IMR-90 (cell line): ENCODE data around the gene INPP4A. TPM values are rescaled to one million over a fixed set of nuclear protein-coding genes. Genes with fewer than 3 reads are reported as not detected.

Experiments used
- ATAC-seq: fragments of 200-7000 bp; cut with Tn5 transposase; 2 replicates; pipeline ENCODE4 v1.9.1; 2020; ENCODE audit warnings: low read depth, mild to moderate bottlenecking, moderate library complexity
- BruUV-seq: library from RNA; stranded (reverse); fragments of 400-500 nt; replicated peaks from 2 replicates; lab custom pipeline; 2021; lab: Mats Ljungman, UMichigan
- CTCF ChIA-PET: fragments of 300-600 bp; formaldehyde crosslinking; extraction: SDS; loops from one replicate; lab custom pipeline; 2021; ENCODE audit warnings: antibody characterized with exemption; lab: Yijun Ruan, JAX
- POLR2A ChIA-PET: fragments of 300-600 bp; sonication (Branson Sonifier 250); formaldehyde crosslinking; loops from one replicate; lab custom pipeline; 2022; ENCODE audit warnings: antibody characterized with exemption; ENCODE audit not compliant: unreplicated experiment; lab: Charles Lee
- DNase-seq: peaks from one replicate; pipeline ENCODE4 v3.0.0; 2013
- H2AFZ ChIP-seq: replicated peaks from 2 replicates; pipeline ENCODE3; 2013; ENCODE audit warnings: low read length, mild to moderate bottlenecking; ENCODE audit not compliant: poor library complexity
- H2AK5ac ChIP-seq: 2 replicates; pipeline ENCODE4 v1.6.1; 2013; ENCODE audit warnings: low read depth, low read length, inconsistent platforms
- H2AK9ac ChIP-seq: replicated peaks from 2 replicates; pipeline ENCODE3; 2013; ENCODE audit warnings: mild to moderate bottlenecking, low read depth, low read length, moderate library complexity; ENCODE audit not compliant: poor library complexity
- H2BK120ac ChIP-seq: 2 replicates; pipeline ENCODE4 v1.6.1; 2013; ENCODE audit warnings: low read depth, low read length, inconsistent platforms
- H2BK15ac ChIP-seq: 3 replicates; pipeline ENCODE4 v1.6.1; 2013; ENCODE audit warnings: low read depth, low read length, inconsistent platforms
- H2BK20ac ChIP-seq: 2 replicates; pipeline ENCODE4 v1.6.1; 2013; ENCODE audit warnings: low read depth, mild to moderate bottlenecking, inconsistent platforms, low read length, moderate library complexity
- H2BK5ac ChIP-seq: 2 replicates; pipeline ENCODE4 v1.6.1; 2013; ENCODE audit warnings: mild to moderate bottlenecking, low read depth, low read length, inconsistent platforms; ENCODE audit not compliant: poor library complexity, severe bottlenecking
- H3K14ac ChIP-seq: replicated peaks from 2 replicates; pipeline ENCODE4 v1.6.1; 2013; ENCODE audit warnings: low read depth, low read length, inconsistent platforms
- H3K18ac ChIP-seq: 2 replicates; pipeline ENCODE4 v1.6.1; 2013; ENCODE audit warnings: low read depth, low read length, control low read depth
- H3K23ac ChIP-seq: 2 replicates; pipeline ENCODE4 v1.6.1; 2013; ENCODE audit warnings: low read depth, low read length, inconsistent platforms
- H3K27ac ChIP-seq: 2 replicates; pipeline ENCODE4 v1.5.1; 2013; ENCODE audit warnings: mild to moderate bottlenecking, control low read depth, low read length; ENCODE audit not compliant: insufficient read depth
- H3K27me3 ChIP-seq: 2 replicates; pipeline ENCODE4 v1.6.1; 2013; ENCODE audit warnings: low read length; ENCODE audit not compliant: control insufficient read depth, insufficient read depth
- H3K36me3 ChIP-seq: 2 replicates; pipeline ENCODE4 v1.6.1; 2013; ENCODE audit warnings: low read length, mixed read lengths; ENCODE audit not compliant: control insufficient read depth, insufficient read depth
- H3K4ac ChIP-seq: 2 replicates; pipeline ENCODE4 v1.6.1; 2013; ENCODE audit warnings: low read depth, low read length, inconsistent platforms
- H3K4me1 ChIP-seq: 2 replicates; pipeline ENCODE4 v1.6.1; 2013; ENCODE audit warnings: low read length, mixed read lengths; ENCODE audit not compliant: control insufficient read depth, insufficient read depth
- H3K4me2 ChIP-seq: 2 replicates; pipeline ENCODE4 v1.6.1; 2013; ENCODE audit warnings: low read depth, mild to moderate bottlenecking, control low read depth, low read length, moderate library complexity
- H3K4me3 ChIP-seq: 2 replicates; pipeline ENCODE4 v1.5.1; 2013; ENCODE audit warnings: low read depth, mild to moderate bottlenecking, control low read depth, low read length, moderate library complexity; ENCODE audit not compliant: insufficient read depth
- H3K56ac ChIP-seq: 2 replicates; pipeline ENCODE4 v1.6.1; 2013; ENCODE audit warnings: low read length, inconsistent platforms; ENCODE audit not compliant: insufficient read depth; ENCODE audit errors: extremely low read depth
- H3K79me1 ChIP-seq, 2 experiments: 2 replicates each; pipeline ENCODE4 v1.6.1; 2013; ENCODE audit warnings: low read length in 2 of 2, inconsistent platforms in 1 of 2, low read depth in 1 of 2
- H3K9ac ChIP-seq: 2 replicates; pipeline ENCODE4 v1.6.1; 2013; ENCODE audit warnings: low read depth, low read length, control low read depth
- H3K9me1 ChIP-seq: 2 replicates; pipeline ENCODE4 v1.6.1; 2013; ENCODE audit warnings: low read length, inconsistent platforms; ENCODE audit not compliant: insufficient read depth
- H3K9me3 ChIP-seq: 2 replicates; pipeline ENCODE4 v1.6.1; 2013; ENCODE audit warnings: low read length; ENCODE audit not compliant: control insufficient read depth, insufficient read depth
- H4K20me1 ChIP-seq: 2 replicates; pipeline ENCODE4 v1.6.1; 2013; ENCODE audit warnings: low read length, inconsistent platforms; ENCODE audit not compliant: insufficient read depth
- H4K5ac ChIP-seq: 2 replicates; pipeline ENCODE4 v1.6.1; 2013; ENCODE audit warnings: mild to moderate bottlenecking, low read depth, low read length, control low read depth
- H4K8ac ChIP-seq, 2 experiments: 2 replicates each; pipeline ENCODE4 v1.6.1; 2013; ENCODE audit warnings: low read depth in 2 of 2, low read length in 2 of 2, control low read depth in 1 of 2, inconsistent platforms in 1 of 2
- H4K91ac ChIP-seq: 2 replicates; pipeline ENCODE4 v1.6.1; 2013; ENCODE audit warnings: low read depth, low read length, inconsistent platforms; ENCODE audit not compliant: insufficient read depth
- BHLHE40 ChIP-seq: fragments of 150-350 bp; IDR thresholded peaks from 2 replicates; pipeline ENCODE4 v1.6.1; 2016; ENCODE audit warnings: mild to moderate bottlenecking, low read depth, low read length
- CEBPB ChIP-seq: IDR thresholded peaks from 2 replicates; pipeline ENCODE4 v1.6.1; 2012; ENCODE audit warnings: low read depth, low read length, improper control_type of control experiment
- CHD1 ChIP-seq: IDR thresholded peaks from 2 replicates; pipeline ENCODE4 v1.6.1; 2012; ENCODE audit warnings: low read depth, low read length, improper control_type of control experiment
- CTCF ChIP-seq: conservative IDR thresholded peaks from 2 replicates; pipeline ENCODE4 v1.5.1; 2012; ENCODE audit warnings: mild to moderate bottlenecking, low read depth, low read length, improper control_type of control experiment
- ELK1 ChIP-seq: fragments of 150-350 bp; IDR thresholded peaks from 2 replicates; pipeline ENCODE4 v1.6.1; 2016; ENCODE audit warnings: low read depth, mild to moderate bottlenecking, low read length, moderate library complexity, borderline replicate concordance
- MAFK ChIP-seq: IDR thresholded peaks from 2 replicates; pipeline ENCODE4 v1.6.1; 2012; ENCODE audit warnings: low read depth, low read length, improper control_type of control experiment
- MAZ ChIP-seq: IDR thresholded peaks from 2 replicates; pipeline ENCODE4 v1.6.1; 2012; ENCODE audit warnings: low read depth, mild to moderate bottlenecking, low read length, improper control_type of control experiment, moderate library complexity, borderline replicate concordance
- MXI1 ChIP-seq: IDR thresholded peaks from 2 replicates; pipeline ENCODE4 v1.6.1; 2012; ENCODE audit warnings: low read depth, mild to moderate bottlenecking, low read length, moderate library complexity, borderline replicate concordance
- NFE2L2 ChIP-seq: fragments of 150-350 bp; IDR thresholded peaks from 2 replicates; pipeline ENCODE4 v1.6.1; 2016; ENCODE audit warnings: low read depth, mild to moderate bottlenecking, low read length
- POLR2A ChIP-seq: IDR thresholded peaks from 2 replicates; pipeline ENCODE4 v1.6.1; 2012; ENCODE audit warnings: mild to moderate bottlenecking, low read depth, low read length
- RAD21 ChIP-seq: IDR thresholded peaks from 2 replicates; pipeline ENCODE4 v1.6.1; 2012; ENCODE audit warnings: low read length, improper control_type of control experiment
- RFX5 ChIP-seq: IDR thresholded peaks from 2 replicates; pipeline ENCODE4 v1.8.0; 2012; ENCODE audit warnings: low read depth, mild to moderate bottlenecking, low read length, moderate library complexity
- SMC3 ChIP-seq: fragments of 150-350 bp; IDR thresholded peaks from 2 replicates; pipeline ENCODE4 v1.6.1; 2016; ENCODE audit warnings: low read depth, mild to moderate bottlenecking, antibody characterized with exemption, low read length, moderate library complexity
- WGBS, 2 experiments: methylation state at CpG; one replicate each; pipeline versions ENCODE4 v1.1.5 to v1.1.7; 2013; ENCODE audit warnings: missing lambda C conversion rate in 2 of 2; ENCODE audit not compliant: insufficient read length in 1 of 2; ENCODE audit errors: extremely low coverage in 2 of 2; 5-methylcytosine and 5-hydroxymethylcytosine counted together
- dilution Hi-C: fragments of 300-500 bp; cut with HindIII; formaldehyde crosslinking; loops from one replicate; pipeline ENCODE4 v1.14.3; 2018; ENCODE audit warnings: low sequenced_read_pairs; ENCODE audit not compliant: unreplicated experiment
- in situ Hi-C: fragments of 300-500 bp; cut with MboI; formaldehyde crosslinking; loops from 3 replicates; pipeline ENCODE4 v1.14.3; 2019; ENCODE audit warnings: low sequenced_read_pairs, inconsistent platforms, mixed read lengths
- intact Hi-C: fragments of 100-400 bp; cut with micrococcal nuclease; formaldehyde crosslinking; loops from 2 replicates; pipeline ENCODE4 v1.10.0; 2022
- polyA plus RNA-seq, 3 experiments: library from polyadenylated mRNA; depleted of rRNA; stranded (reverse); fragments of >200 nt; gene quantifications; 2 replicates each; pipeline ENCODE4 v1.2.3, GENCODE V29; 2012; ENCODE audit warnings: low replicate concordance in 1 of 3
- total RNA-seq: library from RNA; depleted of rRNA; stranded (reverse); fragments of >200 nt; gene quantifications from 2 replicates; pipeline ENCODE4 v1.2.3, GENCODE V29; 2012

INPP4A gene
- total and polyA plus RNA-seq, 2 of the 4 experiments (the other 2 are of a cell fraction): 14.5 to 27.1 TPM

GRCh38 chr2:98404556-98405250, 40.0 kb upstream of the INPP4A start:
- H3K23ac ChIP-seq: no peak overlapping the region
- no peak for DNase-seq
- no peak overlapping the region for H3K14ac ChIP-seq
- in situ Hi-C loops (loop anchor here (5.0 to 25.0 kb wide), 2 partner anchors 198 to 433 kb away; no protein-coding TSS in a partner anchor), intact Hi-C loops (no loop called here), dilution Hi-C loops (no loop called here)
- WGBS, 2 experiments: no CpG with 5 or more reads among the region's 2 CpGs
- BruUV-seq: no TSS peak
- H4K5ac ChIP-seq: no peak overlapping the region
- ATAC-seq: no peak
- H2AK9ac ChIP-seq: no peak overlapping the region
- ChIA-PET CTCF (no interaction called here), POLR2A (no interaction called here)
- no peak overlapping the region for H3K56ac ChIP-seq
- no peak overlapping the region for H3K4me2 ChIP-seq
- H2AFZ ChIP-seq: no peak overlapping the region
- H3K27ac ChIP-seq: no peak overlapping the region
- no peak for TF ChIP-seq CEBPB
- TF ChIP-seq RAD21: no peak
- no peak for TF ChIP-seq MXI1
- no peak for TF ChIP-seq NFE2L2
- TF ChIP-seq MAZ: no peak
- TF ChIP-seq CHD1: no peak
- no peak for TF ChIP-seq SMC3
- no peak for TF ChIP-seq POLR2A
- no peak for TF ChIP-seq ELK1
- no peak for TF ChIP-seq CTCF
- TF ChIP-seq MAFK: no peak
- no peak for TF ChIP-seq BHLHE40
- no peak for TF ChIP-seq RFX5
- H2AK5ac ChIP-seq: no peak overlapping the region
- H2BK5ac ChIP-seq: no peak overlapping the region
- H2BK15ac ChIP-seq: no peak overlapping the region
- H4K91ac ChIP-seq: no peak overlapping the region
- no peaks in the 10 kb centered on the region for H3K36me3 ChIP-seq
- H3K79me1 ChIP-seq: no peaks in the 10 kb centered on the region
- no peaks in the 10 kb centered on the region for H3K4me1 ChIP-seq
- no peak overlapping the region for H2BK20ac ChIP-seq
- no peak overlapping the region for H2BK120ac ChIP-seq
- no peaks in the 10 kb centered on the region for H3K9me1 ChIP-seq
- no peak overlapping the region for H3K4ac ChIP-seq
- H3K9me3 ChIP-seq: no peaks in the 10 kb centered on the region
- H4K20me1 ChIP-seq: no peaks in the 10 kb centered on the region
- H3K18ac ChIP-seq: no peak overlapping the region
- H3K9ac ChIP-seq: no peak overlapping the region
- no peak overlapping the region for H4K8ac ChIP-seq
- no peak overlapping the region for H3K4me3 ChIP-seq
- H3K27me3 ChIP-seq: peaks cover 11% of the 10 kb centered on the region
